GM10248 (cell line): ENCODE measurements around the gene CXorf65.

ENCODE experiments used
- CTCF ChIA-PET: fragments of 300-600 bp; sonication (Branson Sonifier 250); formaldehyde crosslinking; extraction: SDS; loops from one replicate; lab custom pipeline; 2021; ENCODE audit warnings: antibody characterized with exemption; lab: Yijun Ruan, JAX
- POLR2A ChIA-PET: fragments of 350-650 bp; sonication (Branson Sonifier 250); formaldehyde crosslinking; extraction: SDS; loops from one replicate; lab custom pipeline; 2020; ENCODE audit warnings: antibody characterized with exemption; lab: Yijun Ruan, JAX
- DNase-seq: peaks from one replicate; pipeline ENCODE4 v3.0.0; 2012; ENCODE audit errors: extremely low spot score
- TF ChIP-seq, protein P1 (sequence below): IDR thresholded peaks from 2 replicates; pipeline ENCODE4 v1.5.1; 2012; ENCODE audit warnings: mild to moderate bottlenecking, low read depth; ENCODE audit errors: extremely low read depth, missing control alignments, control extremely low read depth

Gene CXorf65

DNA sequence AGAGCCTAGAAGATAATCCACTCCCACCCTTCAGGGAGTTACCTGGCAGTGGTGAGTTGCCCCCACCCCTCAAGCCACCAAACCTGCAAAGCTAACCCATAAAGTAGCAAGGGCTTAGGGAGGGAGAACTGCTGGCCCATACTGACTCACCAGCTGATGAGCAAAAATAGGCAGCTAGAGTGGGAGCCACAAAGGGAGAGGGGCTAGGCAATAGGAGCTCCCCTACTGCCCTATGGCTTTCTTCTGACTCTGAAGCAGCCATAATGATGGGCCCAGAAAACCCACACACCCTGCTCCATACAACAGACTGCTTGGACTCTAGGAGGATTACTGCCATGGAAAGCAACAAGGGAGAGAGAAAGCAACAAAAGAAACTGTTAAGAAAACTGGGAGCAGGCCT is 46.4 kb downstream of the CXorf65 start:
- no peak for DNase-seq
- ChIA-PET CTCF (no interaction called here), POLR2A (no interaction called here)
- TF ChIP-seq, protein P1, sequence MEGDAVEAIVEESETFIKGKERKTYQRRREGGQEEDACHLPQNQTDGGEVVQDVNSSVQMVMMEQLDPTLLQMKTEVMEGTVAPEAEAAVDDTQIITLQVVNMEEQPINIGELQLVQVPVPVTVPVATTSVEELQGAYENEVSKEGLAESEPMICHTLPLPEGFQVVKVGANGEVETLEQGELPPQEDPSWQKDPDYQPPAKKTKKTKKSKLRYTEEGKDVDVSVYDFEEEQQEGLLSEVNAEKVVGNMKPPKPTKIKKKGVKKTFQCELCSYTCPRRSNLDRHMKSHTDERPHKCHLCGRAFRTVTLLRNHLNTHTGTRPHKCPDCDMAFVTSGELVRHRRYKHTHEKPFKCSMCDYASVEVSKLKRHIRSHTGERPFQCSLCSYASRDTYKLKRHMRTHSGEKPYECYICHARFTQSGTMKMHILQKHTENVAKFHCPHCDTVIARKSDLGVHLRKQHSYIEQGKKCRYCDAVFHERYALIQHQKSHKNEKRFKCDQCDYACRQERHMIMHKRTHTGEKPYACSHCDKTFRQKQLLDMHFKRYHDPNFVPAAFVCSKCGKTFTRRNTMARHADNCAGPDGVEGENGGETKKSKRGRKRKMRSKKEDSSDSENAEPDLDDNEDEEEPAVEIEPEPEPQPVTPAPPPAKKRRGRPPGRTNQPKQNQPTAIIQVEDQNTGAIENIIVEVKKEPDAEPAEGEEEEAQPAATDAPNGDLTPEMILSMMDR: no peak

DNA sequence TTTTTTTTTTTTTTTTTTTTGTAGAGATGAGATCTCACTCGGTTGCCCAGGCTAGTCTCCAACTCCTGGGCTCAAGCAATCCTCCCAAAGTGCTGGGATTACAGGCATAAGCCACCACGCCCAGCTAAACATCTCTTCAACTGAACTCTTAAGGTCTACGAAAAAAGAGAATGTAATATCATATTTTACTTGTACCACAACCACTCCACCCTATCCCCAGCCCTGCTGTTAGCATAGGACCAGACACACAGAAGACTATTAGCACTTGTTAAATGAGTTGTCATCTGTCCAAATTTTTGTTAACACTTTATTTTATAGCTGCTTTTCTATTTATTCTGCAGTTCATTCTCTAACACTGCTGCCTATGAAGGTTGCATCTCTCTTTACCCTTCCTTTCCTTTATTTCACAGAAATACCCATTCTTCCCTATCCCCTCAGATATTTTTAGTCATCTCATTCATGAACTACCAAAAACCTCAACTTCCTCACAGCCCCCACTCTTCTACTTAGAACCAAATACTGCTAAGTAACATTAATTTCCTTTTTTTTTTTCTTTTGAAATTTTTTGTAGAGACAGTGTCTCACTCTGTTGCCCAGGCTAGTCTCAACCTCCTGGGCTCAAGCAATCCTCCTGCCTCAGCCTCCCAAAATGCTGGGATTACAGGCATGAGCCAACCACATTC is 48.6 kb downstream of the CXorf65 start:
- TF ChIP-seq, protein P1: no peak
- DNase-seq: no peak
- ChIA-PET POLR2A (no interaction called here), CTCF (interaction anchor here (0.8 to 1.5 kb wide), 4 partner anchors 10 to 123 kb away, joined by 3 to 4 read pairs (median 3); no protein-coding TSS in a partner anchor)

DNA sequence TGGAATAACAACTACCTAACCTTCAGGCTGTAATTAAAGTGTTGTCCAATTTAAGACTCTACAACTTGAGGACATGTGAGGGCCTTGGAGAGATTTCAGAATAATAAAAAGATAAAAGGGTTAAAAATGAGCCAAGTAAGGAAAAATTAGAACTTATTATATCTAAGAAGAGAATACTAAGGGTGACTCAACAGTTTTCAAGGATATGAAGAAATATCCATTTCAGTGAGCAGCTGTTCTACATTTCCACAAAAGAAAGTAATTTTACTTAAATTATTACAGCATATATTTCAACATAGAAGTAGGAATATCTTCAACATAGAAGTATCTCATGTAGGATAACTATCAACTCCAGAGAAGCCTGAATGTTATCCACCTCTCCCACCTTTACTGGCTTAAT is 49.7 kb downstream of the CXorf65 start:
- TF ChIP-seq, protein P1: no peak
- POLR2A ChIA-PET: no interaction called here
- CTCF ChIA-PET: no interaction called here
- DNase-seq: no peak
